HEK293 (cell line): Measurements from ENCODE around the gene TMEM150B.

Source experiments
- CTCF ChIA-PET: fragments of 350-600 bp; formaldehyde crosslinking; extraction: SDS; loops from one replicate; lab custom pipeline; 2021; ENCODE audit warnings: antibody characterized with exemption; lab: Yijun Ruan, JAX
- POLR2A ChIA-PET: fragments of 300-600 bp; formaldehyde crosslinking; extraction: SDS; loops from one replicate; lab custom pipeline; 2020; ENCODE audit warnings: antibody characterized with exemption, inconsistent platforms; lab: Yijun Ruan, JAX
- H3K27ac ChIP-seq: fragments of 200-500 bp; sonication (Bioruptor generic); 2 replicates; pipeline ENCODE4 v1.5.1; 2014; ENCODE audit warnings: low read depth, low read length, control low read depth, inconsistent platforms; ENCODE audit errors: extremely low read depth
- H3K36me3 ChIP-seq, 2 experiments: fragments of 200-500 bp in 1 of 2; sonication (Bioruptor generic) in 1 of 2; 1 replicate in 1 of 2; 2 replicates in 1 of 2; pipeline ENCODE4 v1.5.1; 2014 to 2017; ENCODE audit warnings: inconsistent platforms in 2 of 2, low read length in 2 of 2; ENCODE audit not compliant: control insufficient read depth in 2 of 2, insufficient read depth in 1 of 2
- H3K4me1 ChIP-seq: fragments of 200-500 bp; sonication (Bioruptor generic); 2 replicates; pipeline ENCODE4 v1.5.1; 2014; ENCODE audit warnings: mild to moderate bottlenecking, low read length, inconsistent platforms; ENCODE audit not compliant: control insufficient read depth, insufficient read depth
- H3K4me3 ChIP-seq: 2 replicates; pipeline ENCODE4 v1.5.1; 2011; ENCODE audit warnings: low read depth, mild to moderate bottlenecking, control low read depth, low read length, moderate library complexity
- H3K9me3 ChIP-seq: fragments of 200-500 bp; sonication (Bioruptor generic); 2 replicates; pipeline ENCODE4 v1.5.1; 2014; ENCODE audit warnings: low read depth, low read length, inconsistent platforms; ENCODE audit not compliant: control insufficient read depth, insufficient read depth
- BCL11A ChIP-seq: fragments of 450-650 bp; formaldehyde crosslinking; IDR thresholded peaks from 2 replicates; pipeline ENCODE4 v1.5.1; 2016; ENCODE audit warnings: low read depth, missing biosample characterization, missing genetic modification characterization
- MZF1 ChIP-seq: fragments of 450-650 bp; formaldehyde crosslinking; IDR thresholded peaks from 2 replicates; pipeline ENCODE4 v1.5.1; 2017; ENCODE audit warnings: missing biosample characterization, missing genetic modification characterization, borderline replicate concordance
- TCF7L2 ChIP-seq: IDR thresholded peaks from 2 replicates; pipeline ENCODE4 v1.6.1; 2011; ENCODE audit warnings: low read depth, mild to moderate bottlenecking, inconsistent platforms, low read length, moderate library complexity, borderline replicate concordance
- ZBTB48 ChIP-seq: fragments of 450-650 bp; formaldehyde crosslinking; IDR thresholded peaks from 2 replicates; pipeline ENCODE4 v1.5.1; 2016; ENCODE audit warnings: missing biosample characterization, missing genetic modification characterization
- ZNF114 ChIP-seq: fragments of 450-650 bp; formaldehyde crosslinking; IDR thresholded peaks from 2 replicates; pipeline ENCODE4 v1.5.0; 2017; ENCODE audit warnings: missing biosample characterization, missing genetic modification characterization
- ZNF174 ChIP-seq: fragments of 450-650 bp; formaldehyde crosslinking; IDR thresholded peaks from 2 replicates; pipeline ENCODE4 v1.5.0; 2017; ENCODE audit warnings: missing biosample characterization, mild to moderate bottlenecking, missing genetic modification characterization
- ZNF391 ChIP-seq: fragments of 450-650 bp; formaldehyde crosslinking; IDR thresholded peaks from 2 replicates; pipeline ENCODE4 v1.5.1; 2016; ENCODE audit warnings: low read depth, missing biosample characterization, missing genetic modification characterization, borderline replicate concordance
- ZNF404 ChIP-seq: fragments of 450-650 bp; formaldehyde crosslinking; IDR thresholded peaks from 2 replicates; pipeline ENCODE4 v1.5.1; 2017; ENCODE audit warnings: missing biosample characterization, missing genetic modification characterization
- ZNF48 ChIP-seq: fragments of 450-650 bp; formaldehyde crosslinking; IDR thresholded peaks from 2 replicates; pipeline ENCODE4 v1.5.1; 2016; ENCODE audit warnings: missing biosample characterization, missing genetic modification characterization
- ZNF521 ChIP-seq: fragments of 450-650 bp; formaldehyde crosslinking; IDR thresholded peaks from 2 replicates; pipeline ENCODE4 v1.5.1; 2017; ENCODE audit warnings: missing biosample characterization, mild to moderate bottlenecking, missing genetic modification characterization
- ZNF558 ChIP-seq: fragments of 450-650 bp; formaldehyde crosslinking; IDR thresholded peaks from 2 replicates; pipeline ENCODE4 v1.5.1; 2016; ENCODE audit warnings: missing biosample characterization, missing genetic modification characterization
- ZNF624 ChIP-seq: fragments of 450-650 bp; formaldehyde crosslinking; IDR thresholded peaks from 2 replicates; pipeline ENCODE4 v1.5.1; 2017; ENCODE audit warnings: missing biosample characterization, missing genetic modification characterization
- ZNF658 ChIP-seq: fragments of 450-650 bp; formaldehyde crosslinking; IDR thresholded peaks from 2 replicates; pipeline ENCODE4; 2016; ENCODE audit warnings: missing biosample characterization, missing genetic modification characterization
- ZNF677 ChIP-seq: fragments of 450-650 bp; IDR thresholded peaks from 2 replicates; pipeline ENCODE4 v1.5.0; 2018; ENCODE audit warnings: missing biosample characterization, mild to moderate bottlenecking, missing genetic modification characterization, moderate library complexity
- ZNF76 ChIP-seq: fragments of 450-650 bp; formaldehyde crosslinking; IDR thresholded peaks from 2 replicates; pipeline ENCODE4; 2016; ENCODE audit warnings: low read depth, missing biosample characterization, missing genetic modification characterization, borderline replicate concordance
- ZSCAN16 ChIP-seq: fragments of 450-650 bp; formaldehyde crosslinking; IDR thresholded peaks from 2 replicates; pipeline ENCODE4 v1.5.1; 2016; ENCODE audit warnings: missing biosample characterization, missing genetic modification characterization
- TF ChIP-seq, protein P1 (sequence below): fragments of 450-650 bp; formaldehyde crosslinking; IDR thresholded peaks from 2 replicates; pipeline ENCODE4 v1.5.1; 2017; ENCODE audit warnings: missing biosample characterization, missing genetic modification characterization
- TF ChIP-seq, protein P2 (sequence below): fragments of 450-650 bp; formaldehyde crosslinking; IDR thresholded peaks from 2 replicates; pipeline ENCODE4 v1.5.1; 2016; ENCODE audit warnings: missing biosample characterization, missing genetic modification characterization, low read depth
- TF ChIP-seq, protein P3 (sequence below): fragments of 450-650 bp; formaldehyde crosslinking; IDR thresholded peaks from 2 replicates; pipeline ENCODE4 v1.5.1; 2016; ENCODE audit warnings: missing biosample characterization, missing genetic modification characterization
- TF ChIP-seq, protein P4 (sequence below): fragments of 450-650 bp; formaldehyde crosslinking; IDR thresholded peaks from 2 replicates; pipeline ENCODE4 v1.5.0; 2017; ENCODE audit warnings: missing biosample characterization, missing genetic modification characterization, borderline replicate concordance
- TF ChIP-seq, protein P5 (sequence below): fragments of 450-650 bp; formaldehyde crosslinking; IDR thresholded peaks from 2 replicates; pipeline ENCODE4 v1.5.1; 2016; ENCODE audit warnings: missing biosample characterization, missing genetic modification characterization
- TF ChIP-seq, protein P6 (sequence below): fragments of 450-650 bp; formaldehyde crosslinking; IDR thresholded peaks from 2 replicates; pipeline ENCODE4 v1.5.1; 2016; ENCODE audit warnings: missing biosample characterization, missing genetic modification characterization

Gene TMEM150B

DNA sequence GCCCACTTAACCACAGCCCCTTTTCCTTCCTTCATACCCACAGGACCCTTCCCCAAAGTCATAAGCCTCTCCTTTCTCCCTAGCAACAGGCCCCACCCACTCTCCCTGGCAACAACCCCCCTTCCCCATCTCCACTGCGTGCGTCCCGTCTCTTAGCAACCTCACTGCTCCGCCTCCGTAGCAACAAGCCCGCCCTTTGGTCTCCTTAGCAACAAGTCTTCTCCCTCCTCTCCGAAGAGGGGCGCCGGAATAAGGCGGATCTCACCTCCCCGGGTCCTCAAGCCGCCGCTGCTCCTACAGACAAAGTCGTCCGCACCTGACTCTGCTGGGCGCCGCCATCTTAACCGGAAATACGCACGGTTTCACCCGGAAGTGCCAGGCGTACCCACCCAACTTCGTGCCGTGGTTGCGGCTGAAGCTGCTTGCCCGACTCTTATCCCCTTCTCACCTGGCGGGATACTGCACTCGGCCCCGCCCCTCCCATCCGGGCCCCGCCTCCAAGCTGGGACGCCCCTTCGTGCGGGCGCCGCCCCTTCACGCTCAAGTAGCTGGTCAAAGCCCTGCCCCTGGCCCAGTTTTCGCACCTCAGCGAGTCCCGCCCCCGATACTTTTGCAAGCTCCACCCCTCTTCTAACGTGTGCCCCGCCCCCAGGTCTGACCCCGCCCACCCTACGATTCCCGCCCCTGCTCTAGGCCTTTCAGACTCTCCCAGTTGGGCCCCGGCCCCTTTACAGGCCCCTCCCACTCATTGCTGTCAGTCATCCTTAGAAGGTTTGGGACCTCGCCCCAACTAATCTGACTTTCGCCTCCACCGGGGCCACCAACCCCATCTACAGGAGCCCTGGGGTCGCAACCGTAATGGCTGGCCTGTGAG is 45.1 kb downstream of the TMEM150B start, which contains the start of gene HSPBP1:
Gene HSPBP1, minus strand, starts transcription at position 341 of the 874 bp plus-strand sequence. CDS start 502 bp downstream, outside the sequence.
- Histone ChIP-seq H3K27ac (peak within 1 kb of the TSS; percentile 57), H3K9me3 (no peaks in the 10 kb centered on the region), H3K4me1 (peaks cover 12% of the 10 kb centered on the region), H3K4me3 (peak within 1 kb of the TSS; percentile 97), H3K36me3 (peaks cover 4 to 22% of the 10 kb centered on the region in 2 experiments; a peak in 2 of 3 replicates)
- POLR2A ChIA-PET, result interaction anchor here (0.5 to 2.9 kb wide), 21 partner anchors 10 to 399 kb away, joined by 3 to 79 read pairs (median 5); partner anchors contain the start of genes FIZ1, ISOC2, KMT5C and PPP6R1
- CTCF ChIA-PET, result interaction anchor here (0.5 to 1.2 kb wide), 4 partner anchors 12 to 353 kb away, joined by 4 to 9 read pairs (median 5); no protein-coding TSS in a partner anchor
- TF ChIP-seq ZNF391, result peak; percentile 57; the same call in 1 of the 2 replicates
- TF ChIP-seq ZNF114 (tag by site-specific recombination), result no peak
- TF ChIP-seq ZNF404 (tag by site-specific recombination), result no peak
- TF ChIP-seq, protein P1, sequence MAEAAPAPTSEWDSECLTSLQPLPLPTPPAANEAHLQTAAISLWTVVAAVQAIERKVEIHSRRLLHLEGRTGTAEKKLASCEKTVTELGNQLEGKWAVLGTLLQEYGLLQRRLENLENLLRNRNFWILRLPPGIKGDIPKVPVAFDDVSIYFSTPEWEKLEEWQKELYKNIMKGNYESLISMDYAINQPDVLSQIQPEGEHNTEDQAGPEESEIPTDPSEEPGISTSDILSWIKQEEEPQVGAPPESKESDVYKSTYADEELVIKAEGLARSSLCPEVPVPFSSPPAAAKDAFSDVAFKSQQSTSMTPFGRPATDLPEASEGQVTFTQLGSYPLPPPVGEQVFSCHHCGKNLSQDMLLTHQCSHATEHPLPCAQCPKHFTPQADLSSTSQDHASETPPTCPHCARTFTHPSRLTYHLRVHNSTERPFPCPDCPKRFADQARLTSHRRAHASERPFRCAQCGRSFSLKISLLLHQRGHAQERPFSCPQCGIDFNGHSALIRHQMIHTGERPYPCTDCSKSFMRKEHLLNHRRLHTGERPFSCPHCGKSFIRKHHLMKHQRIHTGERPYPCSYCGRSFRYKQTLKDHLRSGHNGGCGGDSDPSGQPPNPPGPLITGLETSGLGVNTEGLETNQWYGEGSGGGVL (tag by site-specific recombination), result no peak
- TF ChIP-seq, protein P2, sequence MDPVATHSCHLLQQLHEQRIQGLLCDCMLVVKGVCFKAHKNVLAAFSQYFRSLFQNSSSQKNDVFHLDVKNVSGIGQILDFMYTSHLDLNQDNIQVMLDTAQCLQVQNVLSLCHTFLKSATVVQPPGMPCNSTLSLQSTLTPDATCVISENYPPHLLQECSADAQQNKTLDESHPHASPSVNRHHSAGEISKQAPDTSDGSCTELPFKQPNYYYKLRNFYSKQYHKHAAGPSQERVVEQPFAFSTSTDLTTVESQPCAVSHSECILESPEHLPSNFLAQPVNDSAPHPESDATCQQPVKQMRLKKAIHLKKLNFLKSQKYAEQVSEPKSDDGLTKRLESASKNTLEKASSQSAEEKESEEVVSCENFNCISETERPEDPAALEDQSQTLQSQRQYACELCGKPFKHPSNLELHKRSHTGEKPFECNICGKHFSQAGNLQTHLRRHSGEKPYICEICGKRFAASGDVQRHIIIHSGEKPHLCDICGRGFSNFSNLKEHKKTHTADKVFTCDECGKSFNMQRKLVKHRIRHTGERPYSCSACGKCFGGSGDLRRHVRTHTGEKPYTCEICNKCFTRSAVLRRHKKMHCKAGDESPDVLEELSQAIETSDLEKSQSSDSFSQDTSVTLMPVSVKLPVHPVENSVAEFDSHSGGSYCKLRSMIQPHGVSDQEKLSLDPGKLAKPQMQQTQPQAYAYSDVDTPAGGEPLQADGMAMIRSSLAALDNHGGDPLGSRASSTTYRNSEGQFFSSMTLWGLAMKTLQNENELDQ (tag by site-specific recombination), result no peak
- TF ChIP-seq, protein P3, sequence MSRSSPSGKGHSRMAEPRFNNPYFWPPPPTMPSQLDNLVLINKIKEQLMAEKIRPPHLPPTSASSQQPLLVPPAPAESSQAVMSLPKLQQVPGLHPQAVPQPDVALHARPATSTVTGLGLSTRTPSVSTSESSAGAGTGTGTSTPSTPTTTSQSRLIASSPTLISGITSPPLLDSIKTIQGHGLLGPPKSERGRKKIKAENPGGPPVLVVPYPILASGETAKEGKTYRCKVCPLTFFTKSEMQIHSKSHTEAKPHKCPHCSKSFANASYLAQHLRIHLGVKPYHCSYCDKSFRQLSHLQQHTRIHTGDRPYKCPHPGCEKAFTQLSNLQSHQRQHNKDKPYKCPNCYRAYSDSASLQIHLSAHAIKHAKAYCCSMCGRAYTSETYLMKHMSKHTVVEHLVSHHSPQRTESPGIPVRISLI (tag by site-specific recombination), result no peak
- no peak for TF ChIP-seq ZBTB48 (tag by site-specific recombination)
- no peak for TF ChIP-seq BCL11A (tag by site-specific recombination)
- TF ChIP-seq ZNF624 (tag by site-specific recombination), result no peak
- no peak for TF ChIP-seq ZNF48 (tag by site-specific recombination)
- TF ChIP-seq, protein P4, sequence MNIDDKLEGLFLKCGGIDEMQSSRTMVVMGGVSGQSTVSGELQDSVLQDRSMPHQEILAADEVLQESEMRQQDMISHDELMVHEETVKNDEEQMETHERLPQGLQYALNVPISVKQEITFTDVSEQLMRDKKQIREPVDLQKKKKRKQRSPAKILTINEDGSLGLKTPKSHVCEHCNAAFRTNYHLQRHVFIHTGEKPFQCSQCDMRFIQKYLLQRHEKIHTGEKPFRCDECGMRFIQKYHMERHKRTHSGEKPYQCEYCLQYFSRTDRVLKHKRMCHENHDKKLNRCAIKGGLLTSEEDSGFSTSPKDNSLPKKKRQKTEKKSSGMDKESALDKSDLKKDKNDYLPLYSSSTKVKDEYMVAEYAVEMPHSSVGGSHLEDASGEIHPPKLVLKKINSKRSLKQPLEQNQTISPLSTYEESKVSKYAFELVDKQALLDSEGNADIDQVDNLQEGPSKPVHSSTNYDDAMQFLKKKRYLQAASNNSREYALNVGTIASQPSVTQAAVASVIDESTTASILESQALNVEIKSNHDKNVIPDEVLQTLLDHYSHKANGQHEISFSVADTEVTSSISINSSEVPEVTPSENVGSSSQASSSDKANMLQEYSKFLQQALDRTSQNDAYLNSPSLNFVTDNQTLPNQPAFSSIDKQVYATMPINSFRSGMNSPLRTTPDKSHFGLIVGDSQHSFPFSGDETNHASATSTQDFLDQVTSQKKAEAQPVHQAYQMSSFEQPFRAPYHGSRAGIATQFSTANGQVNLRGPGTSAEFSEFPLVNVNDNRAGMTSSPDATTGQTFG (tag by site-specific recombination), result no peak
- TF ChIP-seq ZNF174 (tag by site-specific recombination), result no peak
- no peak for TF ChIP-seq MZF1
- TF ChIP-seq ZNF677 (tag by site-specific recombination), result no peak
- TF ChIP-seq TCF7L2, result no peak
- TF ChIP-seq ZNF658, result no peak
- TF ChIP-seq, protein P5, sequence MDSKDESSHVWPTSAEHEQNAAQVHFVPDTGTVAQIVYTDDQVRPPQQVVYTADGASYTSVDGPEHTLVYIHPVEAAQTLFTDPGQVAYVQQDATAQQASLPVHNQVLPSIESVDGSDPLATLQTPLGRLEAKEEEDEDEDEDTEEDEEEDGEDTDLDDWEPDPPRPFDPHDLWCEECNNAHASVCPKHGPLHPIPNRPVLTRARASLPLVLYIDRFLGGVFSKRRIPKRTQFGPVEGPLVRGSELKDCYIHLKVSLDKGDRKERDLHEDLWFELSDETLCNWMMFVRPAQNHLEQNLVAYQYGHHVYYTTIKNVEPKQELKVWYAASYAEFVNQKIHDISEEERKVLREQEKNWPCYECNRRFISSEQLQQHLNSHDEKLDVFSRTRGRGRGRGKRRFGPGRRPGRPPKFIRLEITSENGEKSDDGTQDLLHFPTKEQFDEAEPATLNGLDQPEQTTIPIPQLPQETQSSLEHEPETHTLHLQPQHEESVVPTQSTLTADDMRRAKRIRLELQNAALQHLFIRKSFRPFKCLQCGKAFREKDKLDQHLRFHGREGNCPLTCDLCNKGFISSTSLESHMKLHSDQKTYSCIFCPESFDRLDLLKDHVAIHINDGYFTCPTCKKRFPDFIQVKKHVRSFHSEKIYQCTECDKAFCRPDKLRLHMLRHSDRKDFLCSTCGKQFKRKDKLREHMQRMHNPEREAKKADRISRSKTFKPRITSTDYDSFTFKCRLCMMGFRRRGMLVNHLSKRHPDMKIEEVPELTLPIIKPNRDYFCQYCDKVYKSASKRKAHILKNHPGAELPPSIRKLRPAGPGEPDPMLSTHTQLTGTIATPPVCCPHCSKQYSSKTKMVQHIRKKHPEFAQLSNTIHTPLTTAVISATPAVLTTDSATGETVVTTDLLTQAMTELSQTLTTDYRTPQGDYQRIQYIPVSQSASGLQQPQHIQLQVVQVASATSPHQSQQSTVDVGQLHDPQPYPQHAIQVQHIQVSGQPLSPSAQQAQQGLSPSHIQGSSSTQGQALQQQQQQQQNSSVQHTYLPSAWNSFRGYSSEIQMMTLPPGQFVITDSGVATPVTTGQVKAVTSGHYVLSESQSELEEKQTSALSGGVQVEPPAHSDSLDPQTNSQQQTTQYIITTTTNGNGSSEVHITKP (tag by site-specific recombination), result peak; percentile 92
- TF ChIP-seq ZSCAN16 (tag by site-specific recombination), result no peak
- no peak for TF ChIP-seq ZNF558 (tag by site-specific recombination)
- TF ChIP-seq, protein P6, sequence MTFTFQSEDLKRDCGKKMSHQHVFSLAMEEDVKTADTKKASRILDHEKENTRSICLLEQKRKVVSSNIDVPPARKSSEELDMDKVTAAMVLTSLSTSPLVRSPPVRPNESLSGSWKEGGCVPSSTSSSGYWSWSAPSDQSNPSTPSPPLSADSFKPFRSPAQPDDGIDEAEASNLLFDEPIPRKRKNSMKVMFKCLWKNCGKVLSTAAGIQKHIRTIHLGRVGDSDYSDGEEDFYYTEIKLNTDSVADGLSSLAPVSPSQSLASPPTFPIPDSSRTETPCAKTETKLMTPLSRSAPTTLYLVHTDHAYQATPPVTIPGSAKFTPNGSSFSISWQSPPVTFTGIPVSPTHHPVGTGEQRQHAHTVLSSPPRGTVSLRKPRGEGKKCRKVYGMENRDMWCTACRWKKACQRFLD, result no peak
- no peak for TF ChIP-seq ZNF521 (tag by site-specific recombination)
- TF ChIP-seq ZNF76 (tag by site-specific recombination), result peak; percentile 43; the same call in 1 of the 2 replicates
